Measurements from ENCODE around the gene MSRB3. TPM values are rescaled to one million over a fixed set of nuclear protein-coding genes. Genes with fewer than 3 reads are reported as not detected.

Gene MSRB3
- total RNA-seq, 4 donors from 2014 or later: 2.7 to 54.6 (median 11.1) TPM

GRCh38 chr12:65496617-65497016 lies 218.1 kb downstream of the MSRB3 start:
- no peak for TF ChIP-seq CTCF (IDR thresholded peaks at IDR 0.05)
- no peak for TF ChIP-seq POLR2A (IDR thresholded peaks at IDR 0.05)
- H3K27me3 ChIP-seq: peaks cover 0 to 11% (median 0%) of the 10 kb centered on the region in 4 donors
- WGBS, 2 donors: 50 to 80% methylated on average over 1 of the region's 2 CpGs
- intact Hi-C loops (cut with DNase I): no loop called here
- no peak for DNase-seq
- no peaks in the 10 kb centered on the region for H3K9me3 ChIP-seq
- H3K36me3 ChIP-seq: no peaks in the 10 kb centered on the region
- peaks cover 0 to 9% (median 0%) of the 10 kb centered on the region in 3 donors for H3K4me1 ChIP-seq
- H3K27ac ChIP-seq: no peak overlapping the region
- no peak overlapping the region for H3K4me3 ChIP-seq

DNA sequence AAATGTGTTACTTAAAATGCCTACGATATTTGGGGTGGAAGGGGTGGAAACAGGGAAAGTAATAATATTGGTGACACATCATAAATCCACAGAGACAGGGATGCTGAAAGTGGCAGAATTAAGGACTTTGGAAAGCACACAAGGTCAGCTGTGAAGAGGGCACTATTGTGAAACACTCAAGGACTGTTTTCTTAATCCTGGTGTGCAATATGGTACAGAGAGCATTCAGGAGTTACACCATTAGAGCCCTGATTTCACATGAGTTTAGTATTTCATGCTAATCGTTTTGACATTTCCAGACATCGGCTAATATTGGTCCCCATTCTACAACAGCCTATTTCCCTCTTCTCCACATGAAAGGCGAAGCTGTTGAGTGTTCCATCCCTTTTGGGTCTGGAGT lies 219.2 kb downstream of the MSRB3 start:
- no peak for DNase-seq
- no peak for TF ChIP-seq CTCF (IDR thresholded peaks at IDR 0.05)
- no peak overlapping the region for H3K4me3 ChIP-seq
- H3K27me3 ChIP-seq: peaks cover 0 to 11% (median 0%) of the 10 kb centered on the region in 4 donors
- H3K4me1 ChIP-seq: peaks cover 0 to 9% (median 0%) of the 10 kb centered on the region in 3 donors
- intact Hi-C loops (cut with DNase I): no loop called here
- no peak overlapping the region for H3K27ac ChIP-seq
- no peaks in the 10 kb centered on the region for H3K36me3 ChIP-seq
- no peaks in the 10 kb centered on the region for H3K9me3 ChIP-seq
- WGBS, 2 donors: 63 to 72% methylated on average over 4 of the region's 4 CpGs

- H3K27me3 ChIP-seq: peaks cover 0 to 11% (median 0%) of the 10 kb centered on the region in 4 donors
- DNase-seq: no peak
- H3K27ac ChIP-seq: no peak overlapping the region
- no peak overlapping the region for H3K4me3 ChIP-seq
- peaks cover 0 to 9% (median 0%) of the 10 kb centered on the region in 3 donors for H3K4me1 ChIP-seq
- H3K9me3 ChIP-seq: no peaks in the 10 kb centered on the region
- intact Hi-C loops (cut with DNase I): no loop called here
- WGBS, 2 donors: 92 to 93% methylated on average over 5 to 7 of the region's 7 CpGs
- H3K36me3 ChIP-seq: no peaks in the 10 kb centered on the region
- TF ChIP-seq POLR2A (IDR thresholded peaks at IDR 0.05): no peak
Observed at GRCh38 chr12:65499167-65499566, 220.7 kb downstream of the MSRB3 start.

DNA sequence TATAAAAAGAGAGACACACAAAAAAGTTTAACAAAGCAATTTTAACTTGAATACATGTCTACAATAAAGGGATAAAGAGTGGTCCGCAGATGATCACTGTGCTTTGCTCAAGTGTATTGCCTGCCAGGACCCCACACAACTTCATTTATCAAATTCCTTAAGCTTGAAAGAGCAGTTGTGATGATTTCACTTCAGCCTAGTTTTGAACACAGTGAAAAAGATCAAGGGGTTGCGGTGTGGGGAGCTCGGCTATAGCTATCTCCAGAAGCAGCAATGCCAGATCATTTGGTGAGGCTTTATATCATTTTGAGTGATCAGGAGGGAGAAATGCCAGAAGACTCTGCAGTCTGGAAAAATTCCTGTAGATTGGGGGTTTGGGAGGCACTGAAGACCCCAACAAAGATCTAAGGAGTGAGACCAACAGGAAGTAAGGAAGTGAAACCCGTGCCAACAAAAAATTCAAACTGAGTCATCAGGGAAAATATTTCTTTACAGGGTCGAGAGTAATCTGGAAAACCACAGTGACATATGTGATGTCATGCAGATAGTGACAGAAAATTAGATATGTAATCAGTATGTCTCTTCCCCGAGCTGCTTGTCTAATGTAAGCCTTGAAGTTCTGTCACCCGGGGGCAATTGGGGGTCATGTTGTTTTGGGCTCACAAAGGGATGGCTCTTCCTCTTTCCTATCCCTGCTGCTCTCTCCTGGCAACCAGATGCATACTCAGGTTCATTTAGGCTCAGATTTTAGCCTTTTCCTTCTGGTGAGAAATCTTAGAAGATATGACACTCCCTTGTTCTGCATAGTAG lies 221.8 kb downstream of the MSRB3 start:
- Histone ChIP-seq H3K27me3 (peaks cover 0 to 7% (median 0%) of the 10 kb centered on the region in 4 donors), H3K9me3 (no peaks in the 10 kb centered on the region), H3K36me3 (no peaks in the 10 kb centered on the region), H3K4me1 (peaks cover 0 to 9% (median 0%) of the 10 kb centered on the region in 3 donors), H3K27ac (no peak overlapping the region), H3K4me3 (no peak overlapping the region)
- 51 to 52% methylated on average over 7 of the region's 7 CpGs for WGBS, 2 donors
- intact Hi-C loops (cut with DNase I): no loop called here
- DNase-seq: no peak
- no peak for TF ChIP-seq CTCF (IDR thresholded peaks at IDR 0.05)
- no peak for TF ChIP-seq POLR2A (IDR thresholded peaks at IDR 0.05)

- intact Hi-C loops (cut with DNase I): no loop called here
- no peak overlapping the region for H3K27ac ChIP-seq
- no peak overlapping the region for H3K4me3 ChIP-seq
- no peak for TF ChIP-seq CTCF (IDR thresholded peaks at IDR 0.05)
- H3K36me3 ChIP-seq: no peaks in the 10 kb centered on the region
- DNase-seq: no peak
- peaks cover 0 to 15% (median 0%) of the 10 kb centered on the region in 4 donors for H3K27me3 ChIP-seq
- 54 to 61% methylated on average over 4 to 5 of the region's 6 CpGs for WGBS, 2 donors
- H3K9me3 ChIP-seq: no peaks in the 10 kb centered on the region
- H3K4me1 ChIP-seq: peaks cover 0 to 9% (median 0%) of the 10 kb centered on the region in 3 donors
Observed at GRCh38 chr12:65501093-65501621, 222.7 kb downstream of the MSRB3 start.

All from esophagus squamous epithelium (tissue), 5 donors.